IMR-90 (cell line): ENCODE measurements around the gene PAK5. TPM values are rescaled to one million over a fixed set of nuclear protein-coding genes. Genes with fewer than 3 reads are reported as not detected.

Experiments used
- ATAC-seq: fragments of 200-7000 bp; cut with Tn5 transposase; 2 replicates; pipeline ENCODE4 v1.9.1; 2020; ENCODE audit warnings: low read depth, mild to moderate bottlenecking, moderate library complexity
- BruUV-seq: library from RNA; stranded (reverse); fragments of 400-500 nt; replicated peaks from 2 replicates; lab custom pipeline; 2021; lab: Mats Ljungman, UMichigan
- CTCF ChIA-PET: fragments of 300-600 bp; formaldehyde crosslinking; extraction: SDS; loops from one replicate; lab custom pipeline; 2021; ENCODE audit warnings: antibody characterized with exemption; lab: Yijun Ruan, JAX
- POLR2A ChIA-PET: fragments of 300-600 bp; sonication (Branson Sonifier 250); formaldehyde crosslinking; loops from one replicate; lab custom pipeline; 2022; ENCODE audit warnings: antibody characterized with exemption; ENCODE audit not compliant: unreplicated experiment; lab: Charles Lee
- DNase-seq: peaks from one replicate; pipeline ENCODE4 v3.0.0; 2013
- H2AFZ ChIP-seq: replicated peaks from 2 replicates; pipeline ENCODE3; 2013; ENCODE audit warnings: low read length, mild to moderate bottlenecking; ENCODE audit not compliant: poor library complexity
- H2AK5ac ChIP-seq: 2 replicates; pipeline ENCODE4 v1.6.1; 2013; ENCODE audit warnings: low read depth, low read length, inconsistent platforms
- H2AK9ac ChIP-seq: replicated peaks from 2 replicates; pipeline ENCODE3; 2013; ENCODE audit warnings: mild to moderate bottlenecking, low read depth, low read length, moderate library complexity; ENCODE audit not compliant: poor library complexity
- H2BK120ac ChIP-seq: 2 replicates; pipeline ENCODE4 v1.6.1; 2013; ENCODE audit warnings: low read depth, low read length, inconsistent platforms
- H2BK15ac ChIP-seq: 3 replicates; pipeline ENCODE4 v1.6.1; 2013; ENCODE audit warnings: low read depth, low read length, inconsistent platforms
- H2BK20ac ChIP-seq: 2 replicates; pipeline ENCODE4 v1.6.1; 2013; ENCODE audit warnings: low read depth, mild to moderate bottlenecking, inconsistent platforms, low read length, moderate library complexity
- H2BK5ac ChIP-seq: 2 replicates; pipeline ENCODE4 v1.6.1; 2013; ENCODE audit warnings: mild to moderate bottlenecking, low read depth, low read length, inconsistent platforms; ENCODE audit not compliant: poor library complexity, severe bottlenecking
- H3K14ac ChIP-seq: replicated peaks from 2 replicates; pipeline ENCODE4 v1.6.1; 2013; ENCODE audit warnings: low read depth, low read length, inconsistent platforms
- H3K18ac ChIP-seq: 2 replicates; pipeline ENCODE4 v1.6.1; 2013; ENCODE audit warnings: low read depth, low read length, control low read depth
- H3K23ac ChIP-seq: 2 replicates; pipeline ENCODE4 v1.6.1; 2013; ENCODE audit warnings: low read depth, low read length, inconsistent platforms
- H3K27ac ChIP-seq: 2 replicates; pipeline ENCODE4 v1.5.1; 2013; ENCODE audit warnings: mild to moderate bottlenecking, control low read depth, low read length; ENCODE audit not compliant: insufficient read depth
- H3K27me3 ChIP-seq: 2 replicates; pipeline ENCODE4 v1.6.1; 2013; ENCODE audit warnings: low read length; ENCODE audit not compliant: control insufficient read depth, insufficient read depth
- H3K36me3 ChIP-seq: 2 replicates; pipeline ENCODE4 v1.6.1; 2013; ENCODE audit warnings: low read length, mixed read lengths; ENCODE audit not compliant: control insufficient read depth, insufficient read depth
- H3K4ac ChIP-seq: 2 replicates; pipeline ENCODE4 v1.6.1; 2013; ENCODE audit warnings: low read depth, low read length, inconsistent platforms
- H3K4me1 ChIP-seq: 2 replicates; pipeline ENCODE4 v1.6.1; 2013; ENCODE audit warnings: low read length, mixed read lengths; ENCODE audit not compliant: control insufficient read depth, insufficient read depth
- H3K4me2 ChIP-seq: 2 replicates; pipeline ENCODE4 v1.6.1; 2013; ENCODE audit warnings: low read depth, mild to moderate bottlenecking, control low read depth, low read length, moderate library complexity
- H3K4me3 ChIP-seq: 2 replicates; pipeline ENCODE4 v1.5.1; 2013; ENCODE audit warnings: low read depth, mild to moderate bottlenecking, control low read depth, low read length, moderate library complexity; ENCODE audit not compliant: insufficient read depth
- H3K56ac ChIP-seq: 2 replicates; pipeline ENCODE4 v1.6.1; 2013; ENCODE audit warnings: low read length, inconsistent platforms; ENCODE audit not compliant: insufficient read depth; ENCODE audit errors: extremely low read depth
- H3K79me1 ChIP-seq, 2 experiments: 2 replicates each; pipeline ENCODE4 v1.6.1; 2013; ENCODE audit warnings: low read length in 2 of 2, inconsistent platforms in 1 of 2, low read depth in 1 of 2
- H3K9ac ChIP-seq: 2 replicates; pipeline ENCODE4 v1.6.1; 2013; ENCODE audit warnings: low read depth, low read length, control low read depth
- H3K9me1 ChIP-seq: 2 replicates; pipeline ENCODE4 v1.6.1; 2013; ENCODE audit warnings: low read length, inconsistent platforms; ENCODE audit not compliant: insufficient read depth
- H3K9me3 ChIP-seq: 2 replicates; pipeline ENCODE4 v1.6.1; 2013; ENCODE audit warnings: low read length; ENCODE audit not compliant: control insufficient read depth, insufficient read depth
- H4K20me1 ChIP-seq: 2 replicates; pipeline ENCODE4 v1.6.1; 2013; ENCODE audit warnings: low read length, inconsistent platforms; ENCODE audit not compliant: insufficient read depth
- H4K5ac ChIP-seq: 2 replicates; pipeline ENCODE4 v1.6.1; 2013; ENCODE audit warnings: mild to moderate bottlenecking, low read depth, low read length, control low read depth
- H4K8ac ChIP-seq, 2 experiments: 2 replicates each; pipeline ENCODE4 v1.6.1; 2013; ENCODE audit warnings: low read depth in 2 of 2, low read length in 2 of 2, control low read depth in 1 of 2, inconsistent platforms in 1 of 2
- H4K91ac ChIP-seq: 2 replicates; pipeline ENCODE4 v1.6.1; 2013; ENCODE audit warnings: low read depth, low read length, inconsistent platforms; ENCODE audit not compliant: insufficient read depth
- CEBPB ChIP-seq: IDR thresholded peaks from 2 replicates; pipeline ENCODE4 v1.6.1; 2012; ENCODE audit warnings: low read depth, low read length, improper control_type of control experiment
- CHD1 ChIP-seq: IDR thresholded peaks from 2 replicates; pipeline ENCODE4 v1.6.1; 2012; ENCODE audit warnings: low read depth, low read length, improper control_type of control experiment
- MAFK ChIP-seq: IDR thresholded peaks from 2 replicates; pipeline ENCODE4 v1.6.1; 2012; ENCODE audit warnings: low read depth, low read length, improper control_type of control experiment
- MAZ ChIP-seq: IDR thresholded peaks from 2 replicates; pipeline ENCODE4 v1.6.1; 2012; ENCODE audit warnings: low read depth, mild to moderate bottlenecking, low read length, improper control_type of control experiment, moderate library complexity, borderline replicate concordance
- NFE2L2 ChIP-seq: fragments of 150-350 bp; IDR thresholded peaks from 2 replicates; pipeline ENCODE4 v1.6.1; 2016; ENCODE audit warnings: low read depth, mild to moderate bottlenecking, low read length
- POLR2A ChIP-seq: IDR thresholded peaks from 2 replicates; pipeline ENCODE4 v1.6.1; 2012; ENCODE audit warnings: mild to moderate bottlenecking, low read depth, low read length
- RAD21 ChIP-seq: IDR thresholded peaks from 2 replicates; pipeline ENCODE4 v1.6.1; 2012; ENCODE audit warnings: low read length, improper control_type of control experiment
- RCOR1 ChIP-seq: IDR thresholded peaks from 2 replicates; pipeline ENCODE4 v1.6.1; 2012; ENCODE audit warnings: mild to moderate bottlenecking, low read length, improper control_type of control experiment; ENCODE audit not compliant: insufficient replicate concordance
- RFX5 ChIP-seq: IDR thresholded peaks from 2 replicates; pipeline ENCODE4 v1.8.0; 2012; ENCODE audit warnings: low read depth, mild to moderate bottlenecking, low read length, moderate library complexity
- SMC3 ChIP-seq: fragments of 150-350 bp; IDR thresholded peaks from 2 replicates; pipeline ENCODE4 v1.6.1; 2016; ENCODE audit warnings: low read depth, mild to moderate bottlenecking, antibody characterized with exemption, low read length, moderate library complexity
- WGBS, 2 experiments: methylation state at CpG; one replicate each; pipeline versions ENCODE4 v1.1.5 to v1.1.7; 2013; ENCODE audit warnings: missing lambda C conversion rate in 2 of 2; ENCODE audit not compliant: insufficient read length in 1 of 2; ENCODE audit errors: extremely low coverage in 2 of 2; 5-methylcytosine and 5-hydroxymethylcytosine counted together
- dilution Hi-C: fragments of 300-500 bp; cut with HindIII; formaldehyde crosslinking; loops from one replicate; pipeline ENCODE4 v1.14.3; 2018; ENCODE audit warnings: low sequenced_read_pairs; ENCODE audit not compliant: unreplicated experiment
- in situ Hi-C: fragments of 300-500 bp; cut with MboI; formaldehyde crosslinking; loops from 3 replicates; pipeline ENCODE4 v1.14.3; 2019; ENCODE audit warnings: low sequenced_read_pairs, inconsistent platforms, mixed read lengths
- intact Hi-C: fragments of 100-400 bp; cut with micrococcal nuclease; formaldehyde crosslinking; loops from 2 replicates; pipeline ENCODE4 v1.10.0; 2022
- polyA plus RNA-seq, 3 experiments: library from polyadenylated mRNA; depleted of rRNA; stranded (reverse); fragments of >200 nt; gene quantifications; 2 replicates each; pipeline ENCODE4 v1.2.3, GENCODE V29; 2012; ENCODE audit warnings: low replicate concordance in 1 of 3
- total RNA-seq: library from RNA; depleted of rRNA; stranded (reverse); fragments of >200 nt; gene quantifications from 2 replicates; pipeline ENCODE4 v1.2.3, GENCODE V29; 2012
- TF ChIP-seq, protein P1 (sequence below): fragments of 150-350 bp; IDR thresholded peaks from 2 replicates; pipeline ENCODE4 v1.6.1; 2017; ENCODE audit warnings: mild to moderate bottlenecking, antibody characterized with exemption, low read length, low read depth

The PAK5 gene
- total and polyA plus RNA-seq, 2 of the 4 experiments (the other 2 are of a cell fraction): not detected

DNA sequence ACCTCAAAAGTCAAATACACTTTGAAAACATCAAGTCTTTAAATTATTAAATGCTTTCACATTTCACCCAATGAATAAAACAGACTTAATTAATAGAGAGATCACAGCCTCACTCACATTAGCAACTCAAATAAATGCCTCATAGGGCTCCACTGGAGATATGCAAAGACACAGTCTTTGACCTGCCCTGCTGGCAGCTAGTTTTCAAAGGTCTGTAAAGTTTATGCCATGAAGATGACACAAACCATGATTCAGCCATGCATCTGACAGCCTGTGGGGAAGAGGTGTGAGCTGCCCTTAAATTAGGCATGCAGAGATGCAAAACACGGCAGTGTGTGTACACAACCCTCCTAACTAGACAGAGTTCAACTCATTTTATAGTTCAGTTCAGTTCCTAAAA lies 83.6 kb downstream of the PAK5 start:
- TF ChIP-seq SMC3 (no peak), CHD1 (no peak), RCOR1 (no peak), NFE2L2 (no peak), RAD21 (no peak), POLR2A (no peak), RFX5 (no peak), MAFK (no peak), CEBPB (no peak), MAZ (no peak)
- TF ChIP-seq, protein P1, sequence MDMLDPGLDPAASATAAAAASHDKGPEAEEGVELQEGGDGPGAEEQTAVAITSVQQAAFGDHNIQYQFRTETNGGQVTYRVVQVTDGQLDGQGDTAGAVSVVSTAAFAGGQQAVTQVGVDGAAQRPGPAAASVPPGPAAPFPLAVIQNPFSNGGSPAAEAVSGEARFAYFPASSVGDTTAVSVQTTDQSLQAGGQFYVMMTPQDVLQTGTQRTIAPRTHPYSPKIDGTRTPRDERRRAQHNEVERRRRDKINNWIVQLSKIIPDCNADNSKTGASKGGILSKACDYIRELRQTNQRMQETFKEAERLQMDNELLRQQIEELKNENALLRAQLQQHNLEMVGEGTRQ: no peak
- no peak overlapping the region for H2BK120ac ChIP-seq
- H3K79me1 ChIP-seq: no peaks in the 10 kb centered on the region
- intact Hi-C loops: no loop called here
- no CpG with 5 or more reads among the region's 1 CpG for WGBS, 2 experiments
- H3K18ac ChIP-seq: no peak overlapping the region
- H4K20me1 ChIP-seq: no peaks in the 10 kb centered on the region
- no peak overlapping the region for H4K8ac ChIP-seq
- POLR2A ChIA-PET: no interaction called here
- no peak overlapping the region for H3K56ac ChIP-seq
- no peaks in the 10 kb centered on the region for H3K4me1 ChIP-seq
- H2BK5ac ChIP-seq: no peak overlapping the region
- no peaks in the 10 kb centered on the region for H3K9me3 ChIP-seq
- dilution Hi-C loops: no loop called here
- CTCF ChIA-PET: no interaction called here
- no TSS peak for BruUV-seq
- in situ Hi-C loops: no loop called here
- H3K9me1 ChIP-seq: no peaks in the 10 kb centered on the region
- no peak overlapping the region for H3K4me3 ChIP-seq
- no peaks in the 10 kb centered on the region for H3K27me3 ChIP-seq
- no peak for DNase-seq
- no peak overlapping the region for H3K23ac ChIP-seq
- no peak overlapping the region for H3K9ac ChIP-seq
- no peak overlapping the region for H2AK5ac ChIP-seq
- no peak overlapping the region for H4K91ac ChIP-seq
- no peak overlapping the region for H3K27ac ChIP-seq
- no peaks in the 10 kb centered on the region for H3K36me3 ChIP-seq
- H2BK20ac ChIP-seq: no peak overlapping the region
- H2BK15ac ChIP-seq: no peak overlapping the region
- no peak overlapping the region for H2AK9ac ChIP-seq
- H3K14ac ChIP-seq: no peak overlapping the region
- H4K5ac ChIP-seq: no peak overlapping the region
- ATAC-seq: no peak
- no peak overlapping the region for H3K4me2 ChIP-seq
- H2AFZ ChIP-seq: no peak overlapping the region
- H3K4ac ChIP-seq: no peak overlapping the region
